ENCODE data around the gene RNPEP. TPM values are rescaled to one million over a fixed set of nuclear protein-coding genes. Genes with fewer than 3 reads are reported as not detected.
A peak's percentile ranks its signal among the peaks of the same experiment; 100 is the strongest.

Gene RNPEP
- total and polyA plus RNA-seq, 3 donors from 2014 or later, result 55.4 to 60.4 (median 58.1) TPM

DNA sequence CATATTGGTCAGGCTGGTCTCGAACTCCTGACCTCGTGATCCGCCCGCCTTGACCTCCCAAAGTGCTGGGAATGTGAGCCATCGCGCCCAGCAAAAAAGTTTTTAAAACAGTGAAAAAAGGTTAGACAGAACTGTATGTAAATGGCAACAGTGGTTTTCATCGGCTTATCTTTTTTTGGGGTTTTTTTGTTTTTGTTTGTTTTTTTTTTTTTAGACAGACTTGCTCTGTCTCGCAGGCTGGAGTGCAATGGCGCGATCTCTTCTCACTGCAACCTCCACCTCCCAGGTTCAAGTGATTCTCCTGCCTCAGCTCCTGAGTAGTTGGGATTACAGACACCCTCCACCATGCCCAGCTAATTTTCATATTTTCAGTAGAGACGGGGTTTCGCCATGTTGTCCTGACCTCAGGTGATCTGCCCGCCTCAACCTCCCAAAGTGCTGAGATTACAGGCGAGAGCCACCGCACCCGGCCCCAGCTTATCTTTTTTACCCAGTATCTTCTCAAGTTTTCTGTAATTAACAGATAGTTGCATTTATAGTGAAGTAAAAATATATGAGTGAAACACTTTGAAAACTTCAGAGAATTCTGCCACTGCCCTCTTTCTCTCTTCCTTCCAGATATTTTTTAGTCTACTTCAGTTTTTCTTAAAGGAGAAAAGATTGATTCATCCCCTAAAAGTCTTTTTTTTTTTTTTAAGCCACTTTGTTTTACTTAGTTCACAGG, 14.1 kb upstream of the RNPEP start:
- H3K4me3 ChIP-seq, result no peak overlapping the region
- 82 to 88% methylated on average over 16 of the region's 16 CpGs for WGBS, 2 donors
- TF ChIP-seq, protein P1, sequence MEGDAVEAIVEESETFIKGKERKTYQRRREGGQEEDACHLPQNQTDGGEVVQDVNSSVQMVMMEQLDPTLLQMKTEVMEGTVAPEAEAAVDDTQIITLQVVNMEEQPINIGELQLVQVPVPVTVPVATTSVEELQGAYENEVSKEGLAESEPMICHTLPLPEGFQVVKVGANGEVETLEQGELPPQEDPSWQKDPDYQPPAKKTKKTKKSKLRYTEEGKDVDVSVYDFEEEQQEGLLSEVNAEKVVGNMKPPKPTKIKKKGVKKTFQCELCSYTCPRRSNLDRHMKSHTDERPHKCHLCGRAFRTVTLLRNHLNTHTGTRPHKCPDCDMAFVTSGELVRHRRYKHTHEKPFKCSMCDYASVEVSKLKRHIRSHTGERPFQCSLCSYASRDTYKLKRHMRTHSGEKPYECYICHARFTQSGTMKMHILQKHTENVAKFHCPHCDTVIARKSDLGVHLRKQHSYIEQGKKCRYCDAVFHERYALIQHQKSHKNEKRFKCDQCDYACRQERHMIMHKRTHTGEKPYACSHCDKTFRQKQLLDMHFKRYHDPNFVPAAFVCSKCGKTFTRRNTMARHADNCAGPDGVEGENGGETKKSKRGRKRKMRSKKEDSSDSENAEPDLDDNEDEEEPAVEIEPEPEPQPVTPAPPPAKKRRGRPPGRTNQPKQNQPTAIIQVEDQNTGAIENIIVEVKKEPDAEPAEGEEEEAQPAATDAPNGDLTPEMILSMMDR (IDR thresholded peaks at IDR 0.05), result no peak
- no peak for TF ChIP-seq POLR2A (IDR thresholded peaks at IDR 0.05)
- H3K27me3 ChIP-seq, result no peaks in the 10 kb centered on the region
- intact Hi-C loops (cut with DNase I; ENCODE audit: low total_unique reads), result no loop called here
- H3K4me1 ChIP-seq, result no peaks in the 10 kb centered on the region
- no peak overlapping the region for H3K27ac ChIP-seq
- no peak for DNase-seq
- H3K36me3 ChIP-seq (ENCODE audit: low read depth, missing control alignments), result no peaks in the 10 kb centered on the region
- H3K9me3 ChIP-seq, result no peaks in the 10 kb centered on the region

DNA sequence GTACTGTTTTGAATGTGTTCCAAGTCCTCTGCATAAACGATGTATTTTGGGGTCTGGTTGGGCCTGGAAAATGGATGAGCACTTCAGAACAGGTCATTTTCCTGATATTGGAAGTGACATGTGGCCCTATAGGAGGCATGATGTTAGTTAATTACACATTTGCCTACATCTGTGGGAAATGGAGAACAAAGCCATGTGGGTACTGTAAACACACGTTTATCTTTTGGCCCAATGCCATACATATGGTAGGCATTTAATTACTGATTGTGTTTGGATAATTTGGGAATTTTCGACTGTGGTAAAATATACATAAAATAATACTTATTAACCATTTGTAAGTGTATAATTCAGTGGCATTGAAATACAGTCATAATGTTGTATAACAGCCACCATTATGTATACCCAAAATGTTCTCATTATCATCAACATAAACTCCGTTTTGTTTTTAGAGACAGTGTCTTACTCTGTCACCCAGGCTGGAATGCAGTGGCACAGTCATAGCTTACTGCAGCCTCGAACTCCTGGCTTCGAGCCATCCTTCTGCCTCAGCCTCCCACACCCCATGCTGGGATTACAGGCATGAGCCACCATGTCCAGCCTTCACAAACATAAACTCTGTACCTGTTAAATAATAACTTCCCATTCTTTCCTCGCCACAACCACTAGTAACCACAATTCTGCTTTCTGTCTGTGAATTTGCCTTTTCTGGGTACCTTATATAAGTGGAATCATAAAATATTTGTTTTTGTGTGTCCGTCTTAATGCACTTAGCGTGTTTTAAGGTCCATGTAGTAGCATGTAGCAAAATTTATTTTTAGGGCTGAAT, 11.9 kb upstream of the RNPEP start:
- DNase-seq, result no peak
- Histone ChIP-seq H3K36me3 (ENCODE audit: low read depth, missing control alignments) (no peaks in the 10 kb centered on the region), H3K27me3 (no peaks in the 10 kb centered on the region), H3K27ac (no peak overlapping the region), H3K4me1 (no peaks in the 10 kb centered on the region), H3K4me3 (no peak overlapping the region), H3K9me3 (no peaks in the 10 kb centered on the region)
- WGBS, 2 donors, result 57 to 61% methylated on average over 9 of the region's 9 CpGs
- no peak for TF ChIP-seq POLR2A (IDR thresholded peaks at IDR 0.05)
- TF ChIP-seq, protein P1 (IDR thresholded peaks at IDR 0.05), result no peak
- intact Hi-C loops (cut with DNase I; ENCODE audit: low total_unique reads), result no loop called here

DNA sequence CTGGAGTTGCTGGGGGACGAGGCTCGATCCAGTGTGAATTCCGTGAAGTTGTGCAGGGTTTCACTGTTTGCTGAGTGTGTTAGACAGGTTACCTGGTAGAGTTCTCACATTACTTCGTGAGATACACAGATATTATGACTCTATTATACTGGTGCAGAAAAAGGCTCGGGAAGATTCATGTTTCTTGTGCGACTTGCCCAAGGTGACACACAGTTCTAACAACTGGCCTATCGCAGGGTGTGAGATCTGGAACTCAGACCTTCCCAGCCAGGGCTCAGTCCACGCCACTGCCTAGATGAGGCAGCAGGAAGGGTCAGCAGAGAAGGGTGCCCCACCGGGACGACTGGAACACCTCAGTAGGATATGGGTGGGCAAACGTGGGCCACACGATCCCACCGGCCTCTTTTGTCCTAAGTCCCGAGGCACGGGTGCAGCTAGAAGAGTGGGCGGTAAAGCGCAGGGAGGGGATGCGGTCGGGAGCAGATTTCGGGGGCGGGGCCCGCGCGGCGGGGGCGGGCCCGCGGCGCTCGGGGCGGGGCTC, 296 bp upstream of the RNPEP start:
- Histone ChIP-seq H3K27ac (peak overlapping the region in 1 of 2 donors; percentile 80), H3K9me3 (no peaks in the 10 kb centered on the region), H3K27me3 (no peaks in the 10 kb centered on the region), H3K36me3 (ENCODE audit: low read depth, missing control alignments) (no peaks in the 10 kb centered on the region), H3K4me1 (peaks cover 5% of the 10 kb centered on the region), H3K4me3 (peak overlapping the region; percentile 87 to 93)
- TF ChIP-seq POLR2A (IDR thresholded peaks at IDR 0.05), result no peak
- TF ChIP-seq, protein P1 (IDR thresholded peaks at IDR 0.05), result no peak
- DNase-seq, result peak; percentile 79
- intact Hi-C loops (cut with DNase I; ENCODE audit: low total_unique reads), result no loop called here
- 13 to 18% methylated on average over 11 to 16 of the region's 31 CpGs for WGBS, 2 donors

DNA sequence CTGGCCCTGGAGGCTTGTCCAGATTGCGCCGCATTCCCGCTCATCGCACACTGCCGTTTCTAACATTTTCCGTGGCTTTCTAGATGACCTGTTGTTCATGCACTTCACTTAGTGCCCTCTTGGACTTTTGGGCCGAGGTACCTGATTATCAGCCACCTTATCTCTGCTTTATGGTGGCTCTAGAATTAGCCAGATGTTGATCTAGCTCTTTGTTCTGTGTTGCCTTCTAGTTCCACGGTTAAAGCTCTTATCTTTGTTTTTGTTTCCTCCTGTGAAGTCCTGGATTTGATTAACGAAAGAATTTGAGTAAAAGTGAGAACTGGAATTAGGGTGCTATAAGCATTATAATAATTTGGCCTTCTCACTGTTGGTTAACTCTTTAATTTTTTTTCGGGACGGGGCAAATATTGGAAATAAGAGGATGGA, 945 bp downstream of the RNPEP start:
- Histone ChIP-seq H3K27me3 (no peaks in the 10 kb centered on the region), H3K9me3 (no peaks in the 10 kb centered on the region), H3K27ac (peak overlapping the region; percentile 77 to 80), H3K36me3 (ENCODE audit: low read depth, missing control alignments) (no peaks in the 10 kb centered on the region), H3K4me1 (peaks cover 5% of the 10 kb centered on the region), H3K4me3 (peak overlapping the region; percentile 87 to 93)
- WGBS, 2 donors, result 1 to 3% methylated on average over 11 of the region's 11 CpGs
- DNase-seq, result no peak
- intact Hi-C loops (cut with DNase I; ENCODE audit: low total_unique reads), result no loop called here
- TF ChIP-seq, protein P1 (IDR thresholded peaks at IDR 0.05), result no peak
- TF ChIP-seq POLR2A (IDR thresholded peaks at IDR 0.05), result no peak
